GM11168 (cell line): ENCODE results near the gene SLC12A2.

Experiments used
- in situ Hi-C: fragments of 300-500 bp; cut with MboI; formaldehyde crosslinking; loops from one replicate; pipeline ENCODE4 v1.12.0; 2022; ENCODE audit warnings: low sequenced_read_pairs; ENCODE audit not compliant: unreplicated experiment

Gene SLC12A2

GRCh38 chr5:128093368-128093767, 9.8 kb downstream of the SLC12A2 start:
- in situ Hi-C loops = no loop called here

DNA sequence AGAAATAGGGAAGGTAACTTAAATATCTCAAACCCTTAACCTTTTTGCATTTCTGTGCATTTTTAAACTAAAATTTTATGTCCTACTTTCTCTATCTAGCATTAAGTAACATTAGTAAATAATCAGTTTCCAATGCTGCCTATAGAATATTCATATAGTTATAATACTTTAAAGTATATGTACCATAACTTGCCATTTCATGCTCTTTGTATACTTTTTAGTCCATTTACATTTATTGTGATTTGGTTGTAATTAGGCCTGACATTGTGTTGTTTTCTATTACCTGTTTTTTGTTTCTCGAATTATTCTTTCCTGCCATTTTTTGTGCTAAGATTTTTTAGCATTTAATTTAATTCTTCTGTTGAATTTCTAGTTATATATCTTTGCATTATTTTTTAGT, 13.7 kb downstream of the SLC12A2 start:
- in situ Hi-C loops = no loop called here

- in situ Hi-C loops = no loop called here
Observed at GRCh38 chr5:128097781-128098180, 14.2 kb downstream of the SLC12A2 start.

DNA sequence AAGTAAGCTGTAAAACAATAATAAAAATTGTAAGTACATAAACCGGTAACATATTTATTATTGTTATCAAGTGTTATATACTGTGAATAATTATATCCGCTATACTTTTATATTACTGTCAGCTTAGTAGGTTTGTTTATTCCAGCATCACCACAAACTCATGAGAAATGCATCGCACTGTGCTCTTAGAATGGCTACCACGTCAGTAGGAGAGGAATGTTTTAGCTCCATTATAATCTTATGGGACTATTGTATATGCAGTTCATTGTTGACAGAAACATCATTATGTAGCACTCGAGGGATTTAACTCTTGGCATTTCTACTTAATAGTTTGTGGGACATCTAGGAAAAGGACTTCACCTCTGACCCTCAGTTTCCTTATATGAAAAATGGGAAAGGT, 16.4 kb downstream of the SLC12A2 start:
- in situ Hi-C loops = no loop called here

GRCh38 chr5:128100860-128101557, 17.4 kb downstream of the SLC12A2 start:
- in situ Hi-C loops = no loop called here

DNA sequence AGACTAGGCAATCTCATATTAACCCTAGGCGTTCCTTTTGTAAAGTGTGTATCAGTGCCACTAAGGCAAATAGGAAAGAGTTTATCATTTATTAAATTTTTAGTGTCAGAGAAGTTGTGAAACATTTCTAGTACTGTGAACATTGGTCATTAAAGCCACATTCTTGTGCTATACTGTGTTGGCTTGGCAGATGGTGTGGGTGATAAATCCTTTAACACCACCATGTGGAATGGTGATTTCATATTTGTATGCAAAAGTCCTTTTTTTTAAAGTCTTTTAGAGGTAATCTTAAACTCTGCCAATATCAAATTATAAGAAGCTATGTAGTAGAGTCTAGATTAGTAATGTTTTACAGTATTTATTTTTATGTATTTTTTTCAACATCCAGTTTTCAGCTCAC, 18.1 kb downstream of the SLC12A2 start:
- in situ Hi-C loops = no loop called here

GRCh38 chr5:128105203-128105602, 21.6 kb downstream of the SLC12A2 start:
- in situ Hi-C loops = no loop called here

- in situ Hi-C loops = no loop called here
Observed at GRCh38 chr5:128109138-128109537, 25.6 kb downstream of the SLC12A2 start.

DNA sequence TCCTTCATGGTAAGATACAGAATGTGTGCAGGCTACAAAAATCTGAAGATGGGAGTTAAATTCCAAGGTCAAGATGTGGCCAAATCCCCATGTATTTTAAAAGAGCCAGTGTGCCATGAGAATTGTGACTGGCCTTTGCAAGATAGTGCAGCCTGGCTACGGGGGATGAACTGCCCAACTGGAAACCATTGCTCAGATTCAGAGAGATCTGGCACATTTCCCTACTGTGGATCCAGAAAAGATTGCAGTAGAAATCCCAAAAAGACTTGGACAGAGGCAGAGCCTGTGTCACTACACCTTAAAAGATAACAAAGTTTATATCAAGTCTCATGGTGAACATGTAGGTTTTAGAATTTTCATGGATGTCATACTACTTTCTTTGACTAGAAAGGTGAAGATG, 26.2 kb downstream of the SLC12A2 start:
- in situ Hi-C loops = no loop called here

DNA sequence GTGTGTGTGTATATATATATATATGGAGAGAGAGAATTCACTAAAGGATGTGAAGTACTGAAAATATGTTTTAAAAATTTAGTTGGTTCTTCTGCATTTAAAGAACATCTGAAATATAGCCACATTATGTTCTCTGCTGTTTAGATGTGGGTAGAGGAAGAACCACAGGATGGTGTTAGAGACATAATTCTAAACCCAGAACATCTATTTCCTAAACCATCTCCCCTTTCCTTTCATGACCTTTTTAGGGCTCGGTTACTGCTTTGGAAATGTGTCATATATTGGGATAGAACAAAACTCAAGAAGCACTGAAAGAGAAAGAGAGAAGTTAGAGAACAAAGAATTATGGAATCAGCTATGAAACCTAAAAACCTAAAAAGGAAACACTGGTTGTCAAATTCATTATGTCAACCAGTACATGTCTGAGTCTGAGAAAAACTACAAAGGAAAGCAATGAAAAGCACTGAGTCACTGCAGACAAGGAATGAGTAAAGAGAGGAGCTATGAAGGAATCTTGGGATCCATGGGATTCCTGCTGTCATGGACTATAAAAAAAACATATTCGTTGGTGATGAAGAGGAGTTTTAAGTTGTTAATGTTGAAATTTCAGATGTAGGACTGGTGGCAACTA, 28.4 kb downstream of the SLC12A2 start:
- in situ Hi-C loops = no loop called here

DNA sequence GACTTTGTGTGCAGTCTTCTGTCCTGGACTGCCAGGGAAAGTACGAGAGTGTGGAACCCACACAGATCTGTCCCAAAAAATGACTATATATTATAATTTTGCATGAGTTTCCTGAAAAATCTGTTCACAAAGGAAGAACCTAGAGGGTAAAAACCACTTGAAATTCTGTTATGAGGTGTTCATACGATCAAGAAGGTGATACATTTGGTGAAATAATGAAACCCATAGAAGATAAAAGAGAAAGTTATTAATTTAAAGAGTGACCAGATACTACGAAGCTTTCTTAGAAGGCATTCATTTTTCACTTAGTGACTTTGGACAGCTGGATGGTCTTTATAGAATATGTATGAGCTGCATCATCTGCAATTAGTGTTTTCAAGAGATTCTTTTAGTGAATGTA, 32.9 kb downstream of the SLC12A2 start:
- in situ Hi-C loops = no loop called here

DNA sequence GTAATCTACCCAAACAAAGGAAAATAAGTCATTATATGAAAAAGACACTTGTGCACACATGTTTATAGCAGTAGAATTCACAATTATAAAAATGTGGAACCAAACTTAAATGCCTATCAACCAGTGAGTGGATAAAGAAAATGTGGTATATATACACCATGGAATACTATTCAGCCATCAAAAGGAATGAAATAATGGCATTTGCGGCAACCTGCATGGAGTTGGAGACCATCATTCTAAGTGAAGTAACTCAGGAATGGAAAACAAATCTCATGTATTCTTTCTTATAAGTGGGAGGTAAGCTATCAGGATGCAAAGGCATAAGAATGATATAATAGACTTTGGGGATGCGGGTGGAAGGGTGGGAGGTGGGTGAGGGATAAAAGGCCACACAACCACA, 34.6 kb downstream of the SLC12A2 start:
- in situ Hi-C loops = no loop called here

- in situ Hi-C loops = no loop called here
Observed at GRCh38 chr5:128121651-128122050, 38.1 kb downstream of the SLC12A2 start.

DNA sequence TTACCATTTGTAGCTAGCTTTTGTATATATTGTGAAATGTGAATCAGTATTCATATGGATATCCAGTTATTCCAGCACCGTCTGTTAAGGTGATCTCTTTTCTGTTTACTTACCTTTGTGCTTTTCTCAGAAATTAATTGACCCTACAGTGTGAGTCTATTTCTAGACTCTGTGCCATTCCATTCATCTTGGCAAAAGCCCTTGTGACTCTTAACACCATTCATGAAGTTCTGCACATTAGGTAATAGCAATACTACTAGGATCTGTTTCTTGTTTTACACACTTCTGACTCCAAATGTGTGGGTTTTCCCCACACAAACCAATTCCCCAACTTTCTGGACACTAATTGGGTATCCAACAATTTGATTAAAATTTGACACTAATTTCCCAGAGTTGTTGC, 40.4 kb downstream of the SLC12A2 start:
- in situ Hi-C loops = no loop called here

GRCh38 chr5:128126241-128126640, 42.7 kb downstream of the SLC12A2 start:
- in situ Hi-C loops = no loop called here

- in situ Hi-C loops = no loop called here
Observed at GRCh38 chr5:128132499-128132898, 48.9 kb downstream of the SLC12A2 start.

- in situ Hi-C loops = no loop called here
Observed at GRCh38 chr5:128135286-128135685, 51.7 kb downstream of the SLC12A2 start.

- in situ Hi-C loops = no loop called here
Observed at GRCh38 chr5:128143911-128144310, 60.3 kb downstream of the SLC12A2 start.

DNA sequence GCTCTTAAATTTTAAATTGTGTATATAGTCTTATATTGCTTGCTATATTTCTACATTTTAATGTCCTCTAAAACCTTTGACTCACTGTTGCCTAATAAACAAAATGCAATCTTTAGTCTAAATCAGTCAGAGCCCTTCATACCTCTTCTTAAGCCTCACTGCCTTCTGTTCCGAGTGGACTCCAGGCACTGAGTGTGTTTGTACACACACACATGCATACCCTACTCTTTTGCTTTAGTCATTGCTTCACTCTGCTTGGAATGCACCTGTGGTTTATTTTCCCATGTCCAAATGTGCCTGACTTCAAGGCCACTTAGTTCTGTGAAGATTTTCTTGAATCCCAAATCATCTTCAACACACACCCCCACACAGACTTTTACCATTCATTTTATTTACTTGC, 60.9 kb downstream of the SLC12A2 start:
- in situ Hi-C loops = no loop called here

DNA sequence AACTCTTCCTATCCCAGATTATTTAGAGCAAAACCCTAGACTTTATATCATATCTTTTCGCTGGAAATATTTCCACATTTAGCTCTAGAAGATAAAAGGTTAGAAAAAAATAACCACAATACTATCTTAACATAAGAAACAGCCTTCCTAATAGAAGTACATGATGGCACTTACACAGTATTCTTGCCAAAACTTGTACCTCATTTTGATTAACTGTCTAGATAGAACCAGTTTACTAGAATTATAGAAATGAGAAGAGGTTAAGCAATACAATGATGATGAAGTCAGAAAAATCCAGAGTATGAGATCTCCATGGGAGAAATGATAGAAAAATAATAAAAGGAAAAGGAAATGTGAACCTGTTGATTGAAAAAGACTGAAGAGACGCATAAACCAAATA, 63.1 kb downstream of the SLC12A2 start:
- in situ Hi-C loops = no loop called here

DNA sequence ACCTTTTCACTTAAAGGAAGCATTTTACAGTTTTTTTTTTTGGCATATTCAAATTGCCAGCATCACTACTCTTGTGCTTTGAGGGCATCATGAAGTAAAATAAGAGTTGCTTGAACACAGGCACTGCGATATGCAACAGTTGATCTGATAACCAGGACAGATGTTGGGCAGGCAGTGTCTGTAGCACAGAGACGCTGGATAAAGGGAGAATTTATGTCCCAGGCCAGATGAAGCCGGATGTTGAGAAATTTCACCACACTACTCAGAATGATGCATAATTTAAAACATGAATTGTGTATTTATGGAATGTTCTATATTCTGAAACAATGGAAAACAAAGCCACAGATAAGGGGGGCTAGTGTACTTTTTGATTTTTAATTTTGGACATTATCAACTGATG, 71.4 kb downstream of the SLC12A2 start:
- in situ Hi-C loops = no loop called here

DNA sequence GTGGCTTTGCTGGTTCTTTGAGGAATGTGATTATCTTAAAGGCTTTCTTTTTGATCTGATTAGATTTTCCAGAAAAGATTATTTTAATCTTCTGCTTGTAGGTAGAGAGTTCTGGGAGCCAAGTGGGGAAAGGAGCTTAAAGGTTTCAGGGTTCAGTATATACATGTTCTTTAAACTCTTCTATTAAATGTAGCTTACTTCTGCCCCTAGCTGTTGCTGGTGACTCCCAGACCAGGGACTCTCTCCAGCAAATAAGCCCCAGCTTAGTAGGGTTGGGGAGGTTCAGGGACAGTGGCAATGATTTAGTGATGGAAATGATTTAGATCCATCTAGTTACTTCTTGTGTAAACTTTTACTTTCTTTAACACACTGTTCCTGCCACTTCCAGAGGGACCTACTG, 72.2 kb downstream of the SLC12A2 start:
- in situ Hi-C loops = no loop called here
